Measurements from ENCODE around the gene MAB21L4. TPM values are rescaled to one million over a fixed set of nuclear protein-coding genes. Genes with fewer than 3 reads are reported as not detected.

MAB21L4 gene
- total and polyA plus RNA-seq, 2 of the 8 experiments (the other 6 are each of a cell fraction or from before 2014, with no cell fraction given): 0.11 TPM; not detected in 1

DNA sequence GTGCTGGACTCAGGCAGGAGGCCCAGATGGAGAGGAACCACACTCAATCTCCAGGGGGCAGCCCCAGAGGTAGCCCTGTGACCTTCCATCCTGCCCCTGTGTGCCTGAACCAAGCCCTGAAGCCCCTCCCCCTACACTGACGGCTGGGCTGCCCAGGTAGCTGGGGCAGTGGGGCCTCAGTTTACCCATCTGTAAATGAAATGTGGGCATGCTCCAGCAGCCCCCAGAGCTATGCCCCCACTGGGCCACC lies 26.0 kb upstream of the MAB21L4 start:
- Histone ChIP-seq H3K79me2 (ENCODE audit: control insufficient read depth in 1 of 2, insufficient read depth in 2 of 2, low read length in 2 of 2) (no peaks in the 10 kb centered on the region), H2AFZ (ENCODE audit: low read length) (no peak overlapping the region), H2BK20ac (ENCODE audit: low read length) (no peak overlapping the region), H3K4me3 (ENCODE audit: extremely low read depth in 1 of 4, insufficient read depth in 2 of 4, low read depth in 3 of 4, low read length in 4 of 4) (no peak overlapping the region), H3K18ac (ENCODE audit: extremely low read depth, low read length) (no peak overlapping the region; the same call in 1 of the 2 replicates), H4K91ac (replicated peaks; ENCODE audit: insufficient read length, low read length) (no peak overlapping the region), H3K27me3 (replicated peaks in 1 of 4; ENCODE audit: control insufficient read depth in 3 of 4, extremely low read depth in 1 of 4, insufficient read depth in 3 of 4, low read length in 3 of 4) (no peaks in the 10 kb centered on the region), H3K9me3 (ENCODE audit: insufficient read depth in 2 of 2, low read depth in 1 of 2, low read length in 1 of 2) (no peaks in the 10 kb centered on the region), H2BK5ac (ENCODE audit: low read depth, low read length) (no peak overlapping the region), H3K56ac (replicated peaks; ENCODE audit: insufficient read length, low read depth, low read length) (no peak overlapping the region), H4K8ac (ENCODE audit: extremely low read depth, insufficient read depth, low read length) (no peak overlapping the region), H3K4me1 (replicated peaks in 1 of 4; ENCODE audit: control insufficient read depth in 3 of 4, insufficient read depth in 4 of 4, low read length in 3 of 4) (peaks cover 0 to under 1% (median 0%) of the 10 kb centered on the region in 4 experiments; a peak in 3 of 7 replicates), H3K14ac (ENCODE audit: insufficient read length) (no peak overlapping the region), H4K5ac (ENCODE audit: insufficient read length, low read depth, low read length) (no peak overlapping the region), H2BK15ac (ENCODE audit: low read length) (no peak overlapping the region), H2BK12ac (ENCODE audit: low read depth, low read length) (no peak overlapping the region), H2BK120ac (replicated peaks; ENCODE audit: low read depth, low read length) (no peak overlapping the region), H3K23me2 (ENCODE audit: low read depth, low read length) (no peaks in the 10 kb centered on the region), H2AK5ac (ENCODE audit: low read depth, low read length) (no peak overlapping the region), H3K27ac (ENCODE audit: low read depth, low read length) (no peak overlapping the region), H3K4ac (replicated peaks; ENCODE audit: insufficient read length, low read depth, low read length) (no peak overlapping the region), H3K23ac (ENCODE audit: insufficient read length) (no peak overlapping the region), H3K9ac (replicated peaks in 1 of 4; ENCODE audit: extremely low read depth in 1 of 4, low read depth in 3 of 4, low read length in 3 of 4) (no peak overlapping the region), H3K36me3 (ENCODE audit: control insufficient read depth in 2 of 4, insufficient read depth in 4 of 4, low read length in 3 of 4) (no peaks in the 10 kb centered on the region), H4K20me1 (replicated peaks in 1 of 2; ENCODE audit: control insufficient read depth in 1 of 2, insufficient read depth in 2 of 2, low read length in 2 of 2) (no peaks in the 10 kb centered on the region), H3K79me1 (ENCODE audit: low read depth, low read length) (no peaks in the 10 kb centered on the region), H3K4me2 (ENCODE audit: insufficient read depth in 1 of 2, low read depth in 2 of 2, low read length in 2 of 2) (no peak overlapping the region)
- ChIA-PET POLR2A (ENCODE audit: partially characterized antibody) (no interaction called here), CTCF (ENCODE audit: partially characterized antibody) (interaction anchor here (1.0 to 1.4 kb wide), 3 partner anchors 54 to 169 kb away, joined by 3 read pairs; no protein-coding TSS in a partner anchor)
- WGBS, 2 experiments (ENCODE audit: extremely low coverage in 1 of 2, insufficient coverage in 1 of 2, insufficient read length in 1 of 2, insufficient replicate concordance in 2 of 2, low coverage in 1 of 2, low lambda C conversion rate in 2 of 2, missing lambda C conversion rate in 1 of 2): 80% methylated on average over 1 of the region's 1 CpG; no CpG with 5 or more reads in 1 of the 2 experiments
- DNase-seq (ENCODE audit: low read depth in 1 of 2, low spot score in 2 of 2) (no peak), FAIRE-seq (no peak)
- TF ChIP-seq RXRA (IDR thresholded peaks at IDR 0.05; ENCODE audit: insufficient read depth, low read depth, low read length) (no peak), SP1 (IDR thresholded peaks at IDR 0.05; ENCODE audit: low read depth, low read length) (no peak), SRF (IDR thresholded peaks at IDR 0.05; ENCODE audit: low read depth, low read length) (no peak), JUND (IDR thresholded peaks at IDR 0.05; ENCODE audit: low read length) (no peak), CREB1 (IDR thresholded peaks at IDR 0.05) (no peak), CEBPB (IDR thresholded peaks at IDR 0.05; ENCODE audit: low read depth, low read length) (no peak), FOSL1 (IDR thresholded peaks at IDR 0.05; ENCODE audit: insufficient read depth, low read depth, low read length) (no peak), BACH1 (IDR thresholded peaks at IDR 0.05; ENCODE audit: low read length) (no peak), GTF2F1 (IDR thresholded peaks at IDR 0.05; ENCODE audit: borderline replicate concordance, low read depth, low read length) (no peak), NRF1 (IDR thresholded peaks at IDR 0.05; ENCODE audit: low read depth, low read length) (no peak), CHD1 (IDR thresholded peaks at IDR 0.05; ENCODE audit: low read depth, low read length) (no peak), SIX5 (IDR thresholded peaks at IDR 0.05; ENCODE audit: low read depth, low read length) (no peak), EGR1 (IDR thresholded peaks at IDR 0.05; ENCODE audit: borderline replicate concordance, low read depth, low read length) (no peak), HDAC2 (IDR thresholded peaks at IDR 0.05; ENCODE audit: borderline replicate concordance in 1 of 2, low read depth in 2 of 2, low read length in 2 of 2) (no peak), SP2 (IDR thresholded peaks at IDR 0.05; ENCODE audit: low read length) (no peak), TAF1 (IDR thresholded peaks at IDR 0.05; ENCODE audit: low read depth, low read length) (no peak)

Measured in H1 (cell line).